GM12872 (cell line): ENCODE results near the gene ST6GALNAC3.

ENCODE experiments used
- CTCF ChIP-seq: IDR thresholded peaks from 3 replicates; pipeline ENCODE4 v1.5.1; 2011; ENCODE audit warnings: low read depth, mild to moderate bottlenecking, low read length, moderate library complexity; ENCODE audit not compliant: insufficient read depth

The ST6GALNAC3 gene

GRCh38 chr1:76073481-76073880 lies 1.1 kb upstream of the ST6GALNAC3 start:
- TF ChIP-seq CTCF: no peak

- TF ChIP-seq CTCF: no peak
Observed at GRCh38 chr1:76075188-76075489, 593 bp downstream of the ST6GALNAC3 start.

- TF ChIP-seq CTCF: no peak
Observed at GRCh38 chr1:76075877-76076276, 1.3 kb downstream of the ST6GALNAC3 start.

GRCh38 chr1:76079475-76080227 lies 5.1 kb downstream of the ST6GALNAC3 start:
- TF ChIP-seq CTCF: no peak

- TF ChIP-seq CTCF: no peak
Observed at GRCh38 chr1:76080552-76081079, 6.1 kb downstream of the ST6GALNAC3 start.

- no peak for TF ChIP-seq CTCF
Observed at GRCh38 chr1:76082062-76082461, 7.5 kb downstream of the ST6GALNAC3 start.

- no peak for TF ChIP-seq CTCF
Observed at GRCh38 chr1:76083189-76083588, 8.6 kb downstream of the ST6GALNAC3 start.
